Left hindlimb (tissue), 1 donor: ENCODE measurements around the gene FSIP1.

ENCODE experiments used
- DNase-seq: peaks from one replicate; pipeline ENCODE4 v3.0.0-alpha.2; 2018

FSIP1 gene

DNA sequence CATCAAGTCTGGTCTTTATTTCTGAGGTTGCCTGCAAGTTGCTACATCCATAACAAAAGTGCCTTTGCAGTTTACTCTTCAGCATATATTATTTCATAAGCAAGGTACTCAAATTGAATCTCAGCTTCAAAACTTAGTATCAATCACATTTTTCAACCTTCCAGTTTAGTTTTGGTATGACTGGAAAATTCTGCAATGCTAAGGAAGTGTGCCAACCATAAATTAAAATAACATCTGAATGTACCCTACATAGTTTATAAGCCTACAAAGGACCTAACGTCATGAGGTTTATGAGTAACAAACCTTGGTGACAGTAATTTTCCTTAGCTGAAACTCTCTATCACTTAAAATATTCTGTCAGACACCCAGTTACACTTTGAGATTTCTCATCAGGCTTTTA lies 138.9 kb downstream of the FSIP1 start:
- DNase-seq = no peak

DNA sequence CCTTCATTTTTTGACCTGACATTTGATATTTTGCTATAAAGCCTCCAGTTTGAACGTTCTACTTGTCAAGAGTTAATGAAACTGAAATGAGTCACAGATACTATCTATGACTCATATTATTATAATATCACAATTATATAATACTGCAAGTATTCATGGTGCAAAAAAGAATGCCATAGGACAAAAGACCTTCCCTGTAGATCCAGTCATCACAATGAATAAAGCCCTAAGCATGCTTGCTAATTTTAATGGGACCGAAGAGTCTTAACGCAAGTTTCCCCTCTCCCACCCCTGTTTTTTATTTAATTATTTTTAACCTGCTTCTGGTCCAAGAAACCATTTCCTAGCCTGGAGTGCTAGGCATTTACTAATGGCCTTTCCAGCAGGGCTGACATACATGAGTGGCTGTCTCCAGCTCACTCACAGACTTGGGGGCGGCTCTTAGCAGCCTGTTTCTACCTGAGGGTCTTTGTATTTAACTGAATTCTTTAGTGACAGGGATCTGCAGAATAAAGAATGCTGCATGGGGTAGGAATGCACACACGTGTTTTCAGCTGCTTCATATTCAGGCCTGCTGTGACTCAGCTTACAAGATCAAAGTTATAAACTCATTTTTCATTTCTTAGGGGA lies 140.5 kb downstream of the FSIP1 start:
- DNase-seq = no peak

DNA sequence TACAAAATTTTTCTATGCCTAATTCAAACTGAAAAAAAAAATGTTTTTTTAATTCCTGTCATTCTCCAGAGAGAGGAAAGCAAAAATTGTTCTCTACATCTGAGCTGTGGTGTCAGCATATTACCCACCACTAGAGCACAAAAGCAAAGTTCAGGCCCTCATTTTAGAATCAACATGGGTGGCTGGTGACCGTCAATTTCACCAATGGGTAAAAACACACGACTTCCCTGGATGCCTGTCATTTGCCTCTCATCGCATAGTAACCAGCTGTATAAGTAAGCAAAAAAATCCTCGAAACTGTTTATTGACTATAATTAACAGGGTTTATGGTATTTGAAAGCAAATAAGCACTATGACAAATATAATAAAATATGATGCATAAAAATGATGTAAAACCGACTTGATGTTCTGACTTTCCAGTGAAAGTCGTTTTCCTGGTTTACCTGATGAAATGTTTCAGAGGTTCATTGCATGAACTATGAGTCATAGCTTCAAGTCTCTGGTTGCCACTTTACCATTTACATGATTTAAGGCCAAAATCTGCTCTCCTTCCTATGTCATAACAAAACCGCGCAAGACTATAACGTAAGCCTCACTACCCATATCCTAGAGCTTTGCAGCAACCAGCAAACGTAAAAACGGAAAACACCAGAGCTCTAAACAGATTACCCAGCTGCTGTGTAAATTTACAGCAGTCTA lies 141.3 kb downstream of the FSIP1 start:
- no peak for DNase-seq

DNA sequence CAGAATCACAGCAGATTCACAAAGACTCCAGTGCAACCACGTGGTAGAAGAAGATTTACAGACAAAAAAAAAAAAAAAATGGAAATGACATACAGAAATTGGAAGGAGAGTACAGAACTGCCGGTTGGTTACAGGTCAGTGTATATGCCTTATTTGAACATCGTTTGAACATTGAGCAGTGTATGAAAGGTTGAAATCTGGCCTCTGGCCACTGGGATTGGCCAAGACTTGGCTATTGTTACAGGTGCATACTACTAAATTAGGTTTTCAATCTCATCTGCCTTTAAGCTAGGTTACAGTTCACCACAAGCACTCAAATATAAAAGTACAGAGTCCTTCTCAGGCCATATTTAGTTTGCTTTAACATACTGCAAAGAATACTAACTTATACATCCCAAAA lies 142.0 kb downstream of the FSIP1 start:
- no peak for DNase-seq

DNA sequence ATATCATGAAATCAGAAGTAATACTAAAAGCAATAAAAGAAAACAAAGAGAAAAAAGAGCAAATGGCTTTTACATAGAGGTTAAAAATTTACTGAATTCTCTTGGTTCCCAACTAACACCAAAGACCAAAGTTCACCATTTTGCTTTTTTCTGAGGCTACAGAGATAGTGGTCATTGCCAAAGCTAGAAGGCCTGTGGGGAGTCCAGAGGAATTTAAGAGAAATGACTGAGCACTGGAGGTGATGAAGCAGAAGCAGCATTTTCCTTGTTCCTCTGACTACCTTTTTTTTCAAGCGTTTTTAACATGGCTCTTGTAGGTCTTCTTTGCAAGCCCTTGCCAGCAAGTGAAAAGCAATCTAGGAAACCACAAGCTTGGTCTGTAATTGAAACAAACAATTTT lies 143.6 kb downstream of the FSIP1 start:
- no peak for DNase-seq

DNA sequence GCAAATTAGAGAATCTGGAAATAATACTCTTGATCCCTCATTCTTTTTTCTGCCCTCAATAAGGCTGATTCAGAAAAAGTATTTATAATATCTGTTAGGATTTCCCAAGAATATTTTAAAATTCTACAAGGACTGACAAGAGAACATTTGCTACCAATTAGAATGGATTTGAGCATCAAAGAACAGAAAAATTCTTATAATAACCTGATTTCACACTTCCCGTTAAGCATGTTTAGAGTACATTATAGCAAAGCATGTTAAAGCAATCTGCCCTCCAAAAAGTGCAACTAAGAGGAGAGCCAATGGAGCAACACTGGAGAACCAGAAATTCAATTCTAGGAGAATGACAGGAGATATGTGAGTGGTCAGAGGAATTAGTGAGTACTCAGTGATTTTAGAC lies 144.6 kb downstream of the FSIP1 start:
- no peak for DNase-seq

DNA sequence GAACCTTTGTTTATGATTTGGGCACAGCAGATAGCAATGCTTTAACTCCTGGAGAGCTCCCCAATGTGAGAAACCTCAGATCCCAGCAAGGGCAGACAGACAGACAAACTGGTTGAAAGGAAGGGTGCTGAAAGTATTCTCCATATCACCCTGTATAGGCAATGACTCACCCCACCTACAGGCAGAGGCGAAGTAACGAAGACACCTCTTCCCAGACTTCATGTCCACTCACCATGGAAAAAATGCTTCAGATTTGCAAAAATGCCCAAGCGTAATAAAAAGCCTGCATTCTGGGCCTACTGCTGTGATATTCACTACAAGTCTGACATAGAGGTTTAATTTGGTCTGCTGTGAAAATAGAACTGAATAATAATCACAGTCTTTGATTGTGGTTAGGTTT lies 151.3 kb downstream of the FSIP1 start:
- no peak for DNase-seq

DNA sequence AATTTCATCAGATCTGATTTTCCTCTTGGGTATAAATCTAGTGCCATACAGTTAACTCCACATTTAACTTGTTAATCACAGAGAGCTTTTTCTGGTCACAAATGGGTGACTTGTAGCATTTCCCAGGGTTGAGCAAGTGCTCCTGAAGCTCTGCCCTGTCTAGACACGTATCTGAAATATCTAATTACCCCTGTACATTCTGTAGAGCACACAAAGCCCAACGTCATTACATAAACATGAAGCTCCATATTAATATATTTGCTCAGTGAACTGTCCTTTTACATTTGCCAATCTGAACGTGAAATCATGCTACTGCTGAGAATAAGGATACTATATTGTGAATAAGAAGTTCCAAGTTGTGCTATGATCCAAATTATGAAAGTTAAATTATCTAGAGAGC lies 152.7 kb downstream of the FSIP1 start:
- no peak for DNase-seq

DNA sequence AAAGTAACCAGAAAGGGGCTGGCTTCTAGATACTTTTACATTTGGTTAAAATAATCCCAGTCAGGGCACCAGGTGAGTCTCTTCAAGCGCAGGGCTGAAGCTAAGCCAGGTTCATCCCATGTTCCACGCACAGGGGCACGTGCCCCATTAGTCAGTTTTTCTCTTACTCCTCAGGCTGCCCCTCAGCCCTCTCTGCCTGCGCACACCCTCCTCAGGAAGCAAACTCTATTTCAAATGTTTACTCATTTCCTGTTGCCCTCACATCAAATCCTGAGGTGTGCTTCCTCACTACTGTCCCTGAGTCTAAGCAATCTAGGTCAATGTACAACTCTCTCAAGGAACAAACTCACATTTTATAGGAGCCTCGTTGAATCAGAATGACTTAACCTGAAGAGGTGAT lies 153.3 kb downstream of the FSIP1 start:
- DNase-seq = no peak

DNA sequence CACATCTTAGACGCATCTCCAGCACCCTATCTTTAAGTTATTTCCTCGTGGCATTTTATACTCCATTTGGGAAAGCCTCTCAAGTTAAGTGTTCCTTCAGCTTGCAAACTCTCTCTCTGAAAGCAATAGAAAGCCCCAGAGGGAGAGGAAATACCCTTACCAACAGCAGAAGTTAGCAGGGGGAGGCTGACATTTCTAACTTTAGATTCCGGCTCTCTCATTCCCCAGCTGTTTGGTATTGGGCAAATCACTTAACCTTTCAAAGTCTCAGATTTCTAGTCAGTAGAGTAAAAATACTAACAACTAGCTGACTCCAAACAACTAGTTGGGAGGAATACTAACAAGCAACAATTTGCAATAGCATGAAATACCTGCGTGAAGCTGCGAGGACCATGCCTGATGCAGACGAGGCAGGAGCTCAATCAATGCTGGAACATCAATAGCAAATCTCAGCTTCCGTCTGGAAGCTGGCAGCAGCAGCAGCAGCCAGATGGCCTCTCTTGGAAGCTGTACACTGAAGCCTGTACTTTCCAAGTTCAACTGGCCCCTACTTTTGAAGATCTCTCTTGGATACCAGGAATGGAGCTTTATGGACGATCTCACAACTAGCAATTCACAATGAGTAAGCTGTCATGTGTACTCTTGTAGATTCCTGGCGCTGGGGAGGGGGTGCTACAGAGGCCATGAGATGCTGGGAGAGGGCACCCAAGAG lies 153.9 kb downstream of the FSIP1 start:
- no peak for DNase-seq

DNA sequence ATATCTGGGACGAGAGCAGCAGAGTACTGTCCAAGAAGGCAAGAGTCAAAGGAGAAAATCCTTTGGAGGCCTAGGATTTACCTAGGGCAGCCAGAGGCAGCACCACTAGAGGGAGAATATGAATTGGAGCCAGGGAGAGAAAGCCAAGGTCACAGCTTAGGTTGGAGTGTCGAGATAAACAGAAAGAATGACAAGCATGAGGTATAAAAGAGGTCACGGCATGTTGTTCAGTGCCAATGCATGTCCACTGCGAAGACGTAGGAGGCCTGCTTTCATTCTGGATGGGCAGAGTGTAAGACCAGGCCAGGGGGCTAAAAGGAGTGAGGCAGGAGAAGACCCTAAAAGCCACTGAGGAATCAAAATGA lies 154.5 kb downstream of the FSIP1 start:
- DNase-seq = no peak

DNA sequence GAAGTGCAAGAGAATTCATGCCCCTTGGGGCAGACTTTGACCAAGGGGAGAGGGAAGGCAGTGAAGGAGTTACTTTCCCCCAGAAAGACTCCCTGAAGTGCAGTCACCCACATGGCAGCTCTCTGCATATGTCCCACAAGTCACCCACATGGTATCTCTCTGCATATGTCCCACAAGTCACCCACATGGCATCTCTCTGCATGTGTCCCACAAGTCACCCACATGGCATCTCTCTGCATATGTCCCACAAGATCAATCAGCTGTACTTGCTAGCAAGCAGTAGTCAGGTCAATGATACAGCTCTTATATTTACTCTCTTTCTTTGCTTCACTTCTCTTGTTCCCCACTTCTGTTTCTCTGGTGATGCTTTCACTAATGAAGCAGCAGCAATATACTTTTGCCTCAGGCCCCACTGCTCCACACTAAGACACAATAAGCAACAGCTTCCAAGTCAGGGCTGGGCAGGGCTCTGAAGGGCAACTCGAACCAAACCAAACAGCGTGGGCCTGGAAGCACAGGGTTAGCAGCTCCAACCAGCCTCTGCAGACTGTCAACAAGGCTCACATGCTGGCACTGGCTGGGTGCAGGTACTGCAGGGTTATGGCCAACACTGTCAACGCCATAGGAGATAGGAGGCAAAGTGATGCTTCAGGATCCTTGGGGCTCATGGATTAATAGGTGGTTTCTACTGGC lies 155.0 kb downstream of the FSIP1 start:
- DNase-seq = no peak

DNA sequence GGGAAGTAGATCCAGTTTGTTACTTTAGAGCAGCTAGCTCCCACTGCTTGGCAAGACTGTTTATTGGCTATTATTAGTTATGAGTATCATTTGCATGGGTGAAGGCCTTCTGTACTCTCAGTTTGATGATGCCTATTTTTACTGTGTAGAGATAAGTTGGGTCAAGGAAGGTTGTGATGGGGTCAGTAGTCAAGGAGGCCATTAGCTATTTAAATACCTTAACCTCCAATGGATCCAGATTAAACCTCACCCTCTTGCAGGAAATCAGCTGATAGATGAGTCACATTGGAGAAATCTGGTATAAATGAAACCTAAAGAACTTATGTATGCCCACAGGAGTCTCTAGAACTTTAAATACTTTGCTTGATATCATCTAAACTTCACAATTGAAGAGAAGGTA lies 156.8 kb downstream of the FSIP1 start:
- no peak for DNase-seq

DNA sequence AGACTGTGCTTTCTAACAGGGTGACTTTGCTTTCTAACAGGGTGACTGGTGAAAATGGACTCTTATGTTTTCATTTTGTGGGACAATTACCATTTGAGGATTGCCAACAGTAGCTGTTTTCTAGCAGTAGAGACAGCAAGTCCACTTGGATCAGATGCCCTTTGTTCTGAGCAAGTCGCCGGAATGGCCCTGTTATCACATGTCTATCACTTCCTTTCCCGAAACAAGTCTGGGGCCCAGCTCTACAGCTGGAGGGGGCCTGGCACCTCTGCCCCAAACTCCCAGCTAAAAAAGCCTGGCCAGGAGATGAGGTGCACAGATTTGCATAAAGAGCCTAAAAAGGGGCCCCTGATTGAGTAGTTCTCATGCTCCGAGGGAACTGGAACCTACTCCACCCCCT lies 157.2 kb downstream of the FSIP1 start:
- no peak for DNase-seq

DNA sequence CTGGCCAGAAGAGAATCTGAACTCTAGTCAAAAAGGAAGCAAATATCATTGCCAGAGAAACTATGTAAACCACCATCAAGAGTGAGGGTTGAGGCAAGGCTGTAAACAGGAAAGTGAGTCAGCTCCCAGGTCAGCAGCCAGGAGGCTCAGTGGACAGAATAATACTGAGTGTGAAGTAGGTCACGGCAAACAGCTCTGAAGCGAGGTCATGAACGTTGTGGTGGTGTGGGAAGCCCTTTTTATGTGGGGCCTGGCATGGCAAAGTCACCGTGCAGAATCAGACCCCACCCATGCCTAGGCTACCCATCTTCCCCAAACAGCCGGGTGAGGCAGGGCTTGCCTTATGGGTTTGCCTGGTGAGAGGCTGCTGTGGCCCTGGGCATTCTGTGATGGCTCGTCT lies 157.8 kb downstream of the FSIP1 start:
- DNase-seq = no peak

DNA sequence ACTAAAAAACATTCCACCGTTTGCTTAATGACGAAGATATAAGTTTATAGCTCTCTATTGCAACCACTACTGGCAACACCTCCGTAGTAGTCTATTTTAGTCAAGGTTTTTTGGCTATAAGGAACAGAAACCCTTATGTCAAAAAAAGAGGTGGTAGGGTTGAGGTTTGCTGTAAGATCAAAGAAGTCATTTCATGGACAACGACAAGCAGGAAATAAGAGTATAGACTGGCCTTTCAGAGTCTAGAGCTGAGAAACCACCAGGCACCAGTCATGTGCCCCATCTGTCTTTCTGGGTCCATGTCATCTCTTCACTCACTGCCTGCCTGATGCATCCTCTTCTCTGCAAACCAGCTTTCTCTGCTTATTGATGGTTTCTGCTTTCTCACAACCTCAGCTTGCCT lies 159.1 kb downstream of the FSIP1 start:
- DNase-seq = no peak

DNA sequence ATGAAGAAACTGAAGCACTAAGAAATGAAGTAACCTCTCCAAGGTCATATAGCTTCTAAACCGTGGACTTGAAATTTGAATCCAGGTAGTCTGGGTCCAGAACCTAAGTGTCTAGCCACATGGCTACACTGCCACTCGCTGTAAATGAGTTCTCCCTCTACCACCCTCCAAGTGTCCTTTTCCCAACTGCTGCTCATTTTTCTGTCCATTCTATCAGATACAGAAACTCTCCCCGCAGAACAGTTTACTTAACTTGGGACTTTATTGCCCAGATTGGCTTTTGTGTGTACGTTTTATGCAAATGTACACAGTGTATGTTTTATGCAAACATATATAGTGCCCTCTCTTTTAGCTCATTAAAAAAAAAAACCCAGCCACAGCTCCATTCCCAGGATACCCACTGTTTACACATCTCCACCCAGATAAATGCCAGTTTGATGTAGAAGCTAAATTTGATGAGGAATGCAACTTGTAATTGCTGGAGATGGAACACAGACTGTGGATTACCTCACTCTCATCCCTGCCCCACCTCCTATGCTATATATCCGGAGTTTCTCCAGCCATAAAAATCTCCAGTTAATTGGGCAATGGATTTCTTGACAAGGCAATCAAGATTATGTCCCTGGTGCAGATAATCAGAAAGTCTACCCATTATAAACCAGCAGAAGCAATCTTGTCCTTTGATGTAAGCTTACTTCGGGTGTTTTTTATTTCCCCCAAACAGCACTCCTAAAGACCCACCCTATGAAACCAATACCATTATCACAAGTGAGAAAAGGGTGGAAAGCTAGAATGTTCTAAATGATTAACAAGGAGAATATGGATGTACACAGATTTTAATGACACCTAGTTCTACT lies 159.8 kb downstream of the FSIP1 start:
- DNase-seq = no peak

DNA sequence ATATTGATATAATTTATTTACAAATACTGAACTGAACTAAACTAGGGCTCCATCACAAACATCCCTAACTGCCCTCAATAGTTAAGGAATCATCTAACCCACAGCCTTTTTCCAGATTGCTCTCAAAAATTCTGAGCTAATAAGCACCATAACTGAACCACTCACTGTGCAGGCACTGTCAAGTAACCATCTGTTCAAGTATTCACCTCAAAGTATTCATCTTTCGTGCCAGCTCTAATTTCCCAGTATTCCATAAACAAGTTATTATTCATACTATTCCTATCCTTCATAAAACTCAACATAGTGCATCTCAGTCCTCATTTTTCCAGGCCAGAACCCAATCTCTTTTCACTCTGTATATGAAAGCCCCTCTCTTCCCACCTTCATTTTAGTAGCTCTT lies 160.7 kb downstream of the FSIP1 start:
- no peak for DNase-seq

DNA sequence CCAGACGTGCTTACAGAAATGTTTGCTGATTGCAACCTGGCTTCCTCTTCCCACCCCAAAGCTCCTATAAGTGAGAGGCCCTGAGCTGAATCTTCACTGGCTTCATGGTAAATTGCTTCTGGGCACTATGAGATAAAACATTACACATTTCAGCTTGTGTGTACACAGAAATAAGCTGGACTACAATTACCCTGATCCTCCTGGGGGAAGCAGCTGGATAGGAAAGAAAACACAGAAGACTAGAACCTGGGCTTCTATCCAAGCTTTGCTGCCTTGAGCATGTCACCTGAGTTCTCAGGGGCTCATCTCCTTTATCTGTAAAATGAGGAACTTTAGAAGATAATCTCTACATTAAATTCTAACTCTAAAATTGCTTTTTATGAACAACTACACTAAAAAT lies 161.4 kb downstream of the FSIP1 start:
- no peak for DNase-seq

DNA sequence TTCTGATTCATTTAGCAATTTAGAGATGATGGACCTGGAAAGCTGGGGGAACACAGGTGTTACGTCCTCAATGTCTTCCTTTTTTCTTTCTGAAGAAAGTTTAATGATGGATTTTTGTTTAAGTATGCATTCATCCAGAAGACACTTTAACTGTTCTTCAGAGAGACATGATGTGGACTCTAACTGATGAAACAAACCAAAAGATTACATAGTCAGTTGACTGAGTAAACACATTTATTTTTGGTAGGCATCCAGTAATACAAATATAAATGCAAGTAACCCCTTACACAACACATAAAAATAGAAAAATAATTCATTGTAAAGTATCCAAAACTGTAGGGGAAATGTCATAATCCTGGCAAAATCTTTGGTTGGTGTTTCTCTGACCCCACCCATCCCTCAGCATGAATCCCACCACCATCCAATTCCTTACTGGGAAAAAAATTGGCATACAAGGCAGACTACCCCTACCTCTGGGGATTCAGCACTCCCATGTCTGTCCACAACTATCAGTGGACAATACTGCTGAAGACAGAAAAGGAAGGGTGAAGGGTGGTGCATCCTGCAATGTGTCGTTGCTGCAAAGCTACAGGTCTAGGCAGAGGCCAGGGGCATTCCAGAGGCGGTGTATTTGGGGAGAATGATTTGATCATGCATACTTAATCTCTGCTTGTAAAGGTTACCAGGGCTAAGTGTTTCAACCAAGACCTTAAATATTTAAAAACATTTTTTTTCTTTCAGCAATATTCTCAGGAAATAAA lies 164.4 kb downstream of the FSIP1 start:
- no peak for DNase-seq

DNA sequence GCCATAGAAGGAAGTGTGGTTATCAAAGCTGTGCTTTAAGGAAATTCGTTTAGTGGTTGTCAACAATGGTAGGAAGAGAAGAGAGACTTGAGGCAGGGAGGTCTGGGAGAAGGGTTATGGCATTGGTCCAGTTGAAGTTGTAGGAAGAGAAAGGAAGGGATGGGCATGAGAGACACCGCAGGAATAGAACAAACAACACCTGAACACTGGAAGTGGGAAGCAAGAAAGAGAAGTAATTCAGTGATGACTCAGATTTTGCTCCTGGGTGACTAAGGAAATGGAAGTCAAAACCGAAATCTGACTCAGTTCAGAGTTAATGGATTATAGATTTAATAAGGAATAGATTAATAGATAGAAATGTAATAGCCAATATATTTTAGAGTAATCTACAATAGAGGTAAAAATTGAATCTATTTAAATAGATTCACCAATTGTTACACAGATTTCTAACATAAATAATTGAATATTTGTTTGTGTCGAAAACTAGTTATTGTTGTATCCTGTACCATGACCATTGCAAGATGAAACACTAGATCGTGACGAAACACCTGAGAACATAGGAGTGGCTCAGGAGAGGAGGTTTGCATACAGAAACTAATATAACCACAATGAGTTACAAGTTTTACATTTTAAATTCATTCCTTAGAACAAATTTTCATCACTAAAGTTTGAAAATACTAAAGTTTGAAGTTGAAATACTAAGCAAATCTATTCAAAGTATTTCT lies 165.7 kb downstream of the FSIP1 start:
- DNase-seq = no peak
